Type B pancreatic cell (in vitro differentiated cells): ENCODE measurements around the gene TWNK. TPM values are rescaled to one million over a fixed set of nuclear protein-coding genes. Genes with fewer than 3 reads are reported as not detected.

ENCODE experiments used
- DNase-seq: peaks from one replicate; pipeline ENCODE4 v3.0.0; 2021; ENCODE audit warnings: mixed read lengths; ENCODE audit not compliant: unreplicated experiment; ENCODE audit errors: extremely low spot score
- H3K27ac Mint-ChIP-seq: 2 replicates; pipeline ENCODE4 v1.8.0; 2021; ENCODE audit warnings: mild to moderate bottlenecking, mixed read lengths
- H3K27me3 Mint-ChIP-seq: 2 replicates; pipeline ENCODE4 v1.8.0; 2021; ENCODE audit warnings: mixed read lengths
- H3K36me3 Mint-ChIP-seq: 2 replicates; pipeline ENCODE4 v1.8.0; 2021; ENCODE audit warnings: mixed read lengths
- H3K4me1 Mint-ChIP-seq: one replicate; pipeline ENCODE4 v1.8.0; 2021; ENCODE audit warnings: mixed read lengths; ENCODE audit not compliant: unreplicated experiment
- H3K4me3 Mint-ChIP-seq: 2 replicates; pipeline ENCODE4 v1.8.0; 2021; ENCODE audit warnings: mild to moderate bottlenecking, mixed read lengths
- H3K9me3 Mint-ChIP-seq: 2 replicates; pipeline ENCODE4 v1.8.0; 2021; ENCODE audit warnings: mixed read lengths
- total RNA-seq: library from RNA; stranded (reverse); gene quantifications from 2 replicates; pipeline ENCODE4 v1.2.1, GENCODE V29; 2021; ENCODE audit warnings: low replicate concordance
- TF ChIP-seq, protein P1 (sequence below): fragments of 200-600 bp; sonication (generic); conservative IDR thresholded peaks from 2 replicates; pipeline ENCODE4 v1.5.0; 2021; ENCODE audit warnings: antibody characterized with exemption, mild to moderate bottlenecking

TWNK gene
- total RNA-seq, 1 donor from 2014 or later, result 19.2 TPM

DNA sequence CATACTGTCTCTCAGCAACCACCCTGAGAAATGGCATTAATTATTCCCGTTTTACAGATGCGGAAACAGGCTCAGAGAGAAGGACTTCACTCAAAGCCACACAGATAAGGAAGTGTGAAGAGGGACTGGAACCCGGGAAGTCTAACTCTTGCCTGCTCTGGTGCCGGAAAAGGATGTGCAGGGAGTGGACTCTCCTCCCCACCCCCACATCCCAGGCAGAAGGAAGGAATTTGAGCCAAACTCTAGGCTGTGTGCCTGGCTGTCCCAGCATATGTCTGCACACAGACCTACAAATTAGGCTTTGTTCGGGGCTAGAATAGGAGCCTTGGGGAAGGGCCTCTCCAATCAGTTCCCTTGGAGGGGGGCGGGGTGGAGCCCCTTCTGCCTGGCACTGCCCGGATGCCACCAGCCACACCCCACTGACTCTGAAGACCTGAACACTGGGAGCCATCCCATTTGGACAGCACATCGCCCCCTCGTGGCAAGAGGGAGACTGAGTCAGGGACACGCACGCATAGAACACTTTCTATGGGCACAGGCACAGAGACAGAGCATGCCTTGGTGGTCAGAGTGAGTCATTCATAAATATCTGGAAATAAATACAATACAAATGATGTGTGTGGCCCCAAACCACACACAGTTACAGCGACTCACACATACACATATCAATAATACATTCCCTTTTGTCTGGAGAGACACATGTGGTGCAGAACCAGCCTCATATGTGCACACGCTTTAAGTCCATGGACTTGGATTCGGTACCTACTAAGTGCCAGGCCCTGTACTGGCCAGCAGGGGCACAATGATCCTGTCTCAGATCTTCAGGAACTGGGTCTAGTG is 25.4 kb downstream of the TWNK start:
- DNase-seq, result peak; percentile 86
- TF ChIP-seq, protein P1, sequence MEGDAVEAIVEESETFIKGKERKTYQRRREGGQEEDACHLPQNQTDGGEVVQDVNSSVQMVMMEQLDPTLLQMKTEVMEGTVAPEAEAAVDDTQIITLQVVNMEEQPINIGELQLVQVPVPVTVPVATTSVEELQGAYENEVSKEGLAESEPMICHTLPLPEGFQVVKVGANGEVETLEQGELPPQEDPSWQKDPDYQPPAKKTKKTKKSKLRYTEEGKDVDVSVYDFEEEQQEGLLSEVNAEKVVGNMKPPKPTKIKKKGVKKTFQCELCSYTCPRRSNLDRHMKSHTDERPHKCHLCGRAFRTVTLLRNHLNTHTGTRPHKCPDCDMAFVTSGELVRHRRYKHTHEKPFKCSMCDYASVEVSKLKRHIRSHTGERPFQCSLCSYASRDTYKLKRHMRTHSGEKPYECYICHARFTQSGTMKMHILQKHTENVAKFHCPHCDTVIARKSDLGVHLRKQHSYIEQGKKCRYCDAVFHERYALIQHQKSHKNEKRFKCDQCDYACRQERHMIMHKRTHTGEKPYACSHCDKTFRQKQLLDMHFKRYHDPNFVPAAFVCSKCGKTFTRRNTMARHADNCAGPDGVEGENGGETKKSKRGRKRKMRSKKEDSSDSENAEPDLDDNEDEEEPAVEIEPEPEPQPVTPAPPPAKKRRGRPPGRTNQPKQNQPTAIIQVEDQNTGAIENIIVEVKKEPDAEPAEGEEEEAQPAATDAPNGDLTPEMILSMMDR, result peak; percentile 96
- Mint-ChIP-seq H3K27ac (peak overlapping the region; percentile 62), H3K4me3 (no peak overlapping the region), H3K36me3 (no peaks in the 10 kb centered on the region), H3K4me1 (peaks cover 31% of the 10 kb centered on the region), H3K27me3 (peaks cover 28% of the 10 kb centered on the region), H3K9me3 (no peaks in the 10 kb centered on the region)

DNA sequence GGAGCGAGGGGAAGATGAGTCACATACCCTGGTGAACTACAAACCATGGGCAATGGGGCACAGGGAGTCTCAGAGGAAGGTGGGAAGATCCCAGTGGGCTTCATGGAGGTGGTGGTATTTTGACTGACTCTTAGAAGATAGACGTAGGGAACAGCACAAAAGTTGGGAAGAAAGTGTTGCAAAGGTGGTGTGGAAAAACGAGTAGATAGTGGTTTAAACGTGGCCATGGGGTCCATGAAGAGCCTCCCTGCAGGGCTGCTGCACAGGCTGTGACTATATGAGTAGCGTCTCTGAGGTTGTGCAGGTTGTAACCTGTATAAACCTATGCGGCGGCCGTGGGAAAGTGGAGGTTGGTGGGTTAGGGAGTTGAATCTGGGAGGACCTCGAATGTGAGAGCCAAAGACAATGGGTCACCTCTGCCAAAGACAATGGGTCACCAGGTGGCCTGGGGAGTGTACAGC is 26.1 kb downstream of the TWNK start:
- Mint-ChIP-seq H3K4me3 (no peak overlapping the region), H3K4me1 (peaks cover 34% of the 10 kb centered on the region), H3K36me3 (no peaks in the 10 kb centered on the region), H3K27ac (peak overlapping the region; percentile 62), H3K27me3 (peaks cover 30% of the 10 kb centered on the region), H3K9me3 (no peaks in the 10 kb centered on the region)
- TF ChIP-seq, protein P1, result no peak
- no peak for DNase-seq

DNA sequence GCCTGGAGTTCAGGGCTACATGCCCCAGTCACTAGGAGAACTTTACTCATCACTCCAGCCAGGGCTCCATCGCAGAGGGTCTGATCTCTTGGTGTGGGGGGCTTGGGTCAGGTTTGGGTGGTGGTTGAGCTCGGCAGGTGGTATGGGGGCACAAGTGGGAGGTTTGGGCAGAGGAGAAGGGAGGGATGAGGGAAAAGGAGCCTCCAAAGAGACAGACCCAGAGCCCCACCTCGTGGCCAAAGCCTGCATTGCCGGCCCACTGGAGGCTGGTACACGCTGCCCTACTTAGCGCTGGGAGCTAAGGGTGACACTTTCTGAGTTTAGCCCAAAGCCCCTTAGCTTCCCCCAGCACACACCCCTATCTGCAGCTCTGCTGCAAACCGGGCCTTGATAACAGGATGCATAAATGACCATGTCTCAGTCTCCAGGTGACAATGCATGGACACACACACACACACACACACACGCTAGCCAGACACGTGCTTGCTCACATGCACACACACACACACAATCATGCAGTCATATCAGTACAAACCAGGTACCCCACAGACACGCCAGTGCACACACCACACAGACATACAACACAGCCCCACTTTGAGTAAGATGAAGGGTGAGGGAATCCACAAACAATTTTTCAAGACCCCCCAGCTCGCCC is 27.0 kb downstream of the TWNK start:
- Mint-ChIP-seq H3K4me3 (peak overlapping the region; percentile 54), H3K36me3 (no peaks in the 10 kb centered on the region), H3K4me1 (peaks cover 37% of the 10 kb centered on the region), H3K9me3 (no peaks in the 10 kb centered on the region), H3K27ac (peak overlapping the region; percentile 68), H3K27me3 (peaks cover 33% of the 10 kb centered on the region)
- TF ChIP-seq, protein P1, result peak; percentile 89
- DNase-seq, result peak; percentile 88

DNA sequence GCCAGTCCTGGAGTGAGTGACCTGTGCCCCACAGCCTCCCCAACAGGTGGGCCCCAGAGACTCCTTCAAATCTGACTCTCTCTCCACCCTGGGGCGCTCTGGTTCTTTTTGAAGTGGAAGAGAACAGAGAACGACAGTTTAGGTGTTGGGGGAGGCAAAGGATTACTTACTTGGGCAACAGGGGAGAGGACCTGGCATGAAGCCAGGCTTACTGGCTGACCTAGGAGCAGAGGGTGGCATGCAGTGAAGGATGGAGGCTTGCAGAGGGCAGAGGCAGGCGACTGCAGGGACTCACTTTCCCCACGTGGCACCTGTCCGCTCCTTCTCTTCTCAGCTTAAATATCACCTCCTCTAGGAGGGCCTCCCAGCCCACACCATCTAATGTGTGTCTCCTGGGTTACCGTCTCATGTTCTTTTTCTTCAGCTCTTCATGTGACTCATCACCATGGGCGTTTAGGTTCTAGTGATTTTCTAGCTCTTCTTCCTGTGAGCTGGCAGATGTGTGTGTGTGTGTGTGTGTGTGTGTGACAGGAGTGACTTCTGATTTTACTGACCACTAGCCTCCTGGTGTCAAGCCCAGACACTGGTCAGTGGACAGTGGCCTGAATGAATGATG is 27.7 kb downstream of the TWNK start:
- H3K36me3 Mint-ChIP-seq, result no peaks in the 10 kb centered on the region
- TF ChIP-seq, protein P1, result no peak
- H3K4me3 Mint-ChIP-seq, result no peak overlapping the region
- peaks cover 33% of the 10 kb centered on the region for H3K27me3 Mint-ChIP-seq
- no peak for DNase-seq
- H3K27ac Mint-ChIP-seq, result no peak overlapping the region
- H3K9me3 Mint-ChIP-seq, result no peaks in the 10 kb centered on the region
- peaks cover 37% of the 10 kb centered on the region for H3K4me1 Mint-ChIP-seq

DNA sequence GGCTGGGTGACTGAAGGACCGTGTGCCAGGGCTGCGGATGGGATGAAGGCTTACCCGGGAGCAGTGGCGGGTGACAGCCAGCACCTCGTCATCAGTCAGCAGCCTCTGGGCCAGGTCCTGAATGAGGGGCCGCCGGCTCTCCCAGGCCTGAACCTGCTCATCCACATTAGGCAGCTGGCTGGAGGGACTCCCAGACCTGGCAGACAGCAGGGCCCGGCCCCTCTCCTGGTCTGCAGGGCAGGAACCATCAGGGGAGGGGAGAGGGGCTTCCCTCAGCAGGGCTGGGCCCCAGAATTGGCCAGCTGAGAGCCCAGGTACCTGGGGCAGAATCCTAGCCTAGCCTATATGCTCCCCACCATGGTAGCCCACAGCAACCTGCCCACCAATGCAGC is 28.2 kb downstream of the TWNK start:
- Mint-ChIP-seq H3K36me3 (no peaks in the 10 kb centered on the region), H3K27me3 (peaks cover 36% of the 10 kb centered on the region), H3K4me1 (peaks cover 38% of the 10 kb centered on the region), H3K27ac (no peak overlapping the region), H3K4me3 (no peak overlapping the region), H3K9me3 (no peaks in the 10 kb centered on the region)
- no peak for DNase-seq
- TF ChIP-seq, protein P1, result no peak
